Measurements from ENCODE around the gene TRIM9. TPM values are rescaled to one million over a fixed set of nuclear protein-coding genes. Genes with fewer than 3 reads are reported as not detected.

Gene TRIM9
- total and polyA plus RNA-seq, 9 of the 15 experiments (the other 6 are each of a cell fraction or from before 2014, with no cell fraction given) = 0.03 to 0.15 (median 0.04) TPM; not detected in 4

- Histone ChIP-seq H3K79me2 (ENCODE audit: control insufficient read depth, insufficient read depth, low read length) (no peaks in the 10 kb centered on the region), H2AFZ (ENCODE audit: low read depth, low read length) (no peak overlapping the region), H3K9me3 (replicated peaks; ENCODE audit: control insufficient read depth, insufficient read depth, low read depth, low read length) (no peaks in the 10 kb centered on the region), H3K4me2 (ENCODE audit: insufficient read depth, low read length) (no peak overlapping the region), H3K36me3 (ENCODE audit: control insufficient read depth, insufficient read depth, low read length) (no peaks in the 10 kb centered on the region), H4K20me1 (replicated peaks; ENCODE audit: control insufficient read depth, insufficient read depth, low read length) (no peaks in the 10 kb centered on the region), H3K4me1 (replicated peaks in 1 of 2; ENCODE audit: control insufficient read depth in 2 of 2, insufficient read depth in 2 of 2, low read length in 2 of 2) (no peaks in the 10 kb centered on the region), H3K27ac (ENCODE audit: extremely low read depth, low read depth, low read length) (no peak overlapping the region), H3K4me3 (no peak overlapping the region), H3K27me3 (ENCODE audit: control insufficient read depth in 2 of 2, insufficient read depth in 2 of 2, low read length in 2 of 2) (peaks cover 0 to 7% of the 10 kb centered on the region in 2 experiments; a peak in 3 of 5 replicates), H3K9ac (ENCODE audit: insufficient read depth in 1 of 2, low read depth in 2 of 2, low read length in 2 of 2) (no peak overlapping the region), H3K9me1 (ENCODE audit: control insufficient read depth, insufficient read depth, low read length) (no peaks in the 10 kb centered on the region)
- intact Hi-C loops (cut with micrococcal nuclease) = no loop called here
- CTCF ChIA-PET (ENCODE audit: low intra/inter-chr PET ratio) = no interaction called here
- DNase-seq (ENCODE audit: extremely low read depth in 1 of 4, low spot score in 3 of 4) (no peak), ATAC-seq (no peak), FAIRE-seq (no peak)
- BruUV-seq (replicated peaks) = no TSS peak
- 0% methylated on average over 5 of the region's 5 CpGs for WGBS (ENCODE audit: insufficient coverage, low coverage, missing lambda C conversion rate)
- POLR2A ChIA-PET = no interaction called here
- TF ChIP-seq NCOA2 (IDR thresholded peaks at IDR 0.05; ENCODE audit: partially characterized antibody in 2 of 2) (no peak), ZNF395 (CRISPR knock-in tag; IDR thresholded peaks at IDR 0.05) (no peak), MEIS2 (IDR thresholded peaks at IDR 0.05; ENCODE audit: partially characterized antibody) (no peak), GTF2B (IDR thresholded peaks at IDR 0.05; ENCODE audit: extremely low read depth, insufficient read length) (no peak), ZNF707 (CRISPR knock-in tag; conservative IDR thresholded peaks at IDR 0.05) (no peak), SNIP1 (IDR thresholded peaks at IDR 0.05; ENCODE audit: low read depth) (no peak), C11orf30 (IDR thresholded peaks at IDR 0.05; ENCODE audit: low read depth) (no peak), SIRT6 (IDR thresholded peaks at IDR 0.05; ENCODE audit: low read depth, low read length) (no peak), TCF7L2 (IDR thresholded peaks at IDR 0.05; ENCODE audit: low read depth, low read length) (no peak), ZBTB1 (CRISPR knock-in tag; IDR thresholded peaks at IDR 0.05; ENCODE audit: borderline replicate concordance, low read depth) (no peak), HDAC3 (IDR thresholded peaks at IDR 0.05; ENCODE audit: borderline replicate concordance, partially characterized antibody) (no peak)
- in situ Hi-C loops (cut with MboI) = no loop called here
These were observed 53.0 kb downstream of the TRIM9 start for GRCh38 chr14:51041883-51042282.

All from K562 (cell line).